Stimulated activated CD4-positive, alpha-beta T cell treated with anti-CD3 and anti-CD28 coated beads, Interleukin-2, amount 100 ng/mL, for 24 hours (primary cell): ENCODE results near the gene TENM3.

Source experiments
- DNase-seq, 2 donors: peaks; one replicate each; pipeline ENCODE4 v3.0.0-alpha.2; 2020

The TENM3 gene

GRCh38 chr4:182255441-182256190 lies 12.4 kb downstream of the TENM3 start:
- DNase-seq: no peak

GRCh38 chr4:182257016-182257415 lies 13.8 kb downstream of the TENM3 start:
- DNase-seq: no peak

- no peak for DNase-seq
These were observed 14.3 kb downstream of the TENM3 start for GRCh38 chr4:182257503-182257902.

GRCh38 chr4:182258441-182259000 lies 15.3 kb downstream of the TENM3 start:
- no peak for DNase-seq

GRCh38 chr4:182261651-182262223 lies 18.5 kb downstream of the TENM3 start:
- DNase-seq: no peak

- DNase-seq: no peak
These were observed 20.4 kb downstream of the TENM3 start for GRCh38 chr4:182263562-182263961.

GRCh38 chr4:182264139-182264752 lies 21.0 kb downstream of the TENM3 start:
- DNase-seq: no peak

GRCh38 chr4:182265881-182266280 lies 22.7 kb downstream of the TENM3 start:
- DNase-seq: no peak

GRCh38 chr4:182267048-182267447 lies 23.8 kb downstream of the TENM3 start:
- DNase-seq: no peak

- DNase-seq: no peak
These were observed 25.8 kb downstream of the TENM3 start for GRCh38 chr4:182268966-182269365.

GRCh38 chr4:182271731-182272130 lies 28.5 kb downstream of the TENM3 start:
- no peak for DNase-seq

GRCh38 chr4:182272151-182272550 lies 28.9 kb downstream of the TENM3 start:
- no peak for DNase-seq

GRCh38 chr4:182273191-182273935 lies 30.2 kb downstream of the TENM3 start:
- no peak for DNase-seq

- no peak for DNase-seq
These were observed 33.3 kb downstream of the TENM3 start for GRCh38 chr4:182276210-182277109.

- no peak for DNase-seq
These were observed 34.2 kb downstream of the TENM3 start for GRCh38 chr4:182277377-182277776.

- DNase-seq: no peak
These were observed 35.5 kb downstream of the TENM3 start for GRCh38 chr4:182278729-182279128.

- DNase-seq: no peak
These were observed 37.4 kb downstream of the TENM3 start for GRCh38 chr4:182280436-182281111.

GRCh38 chr4:182286035-182286434 lies 42.8 kb downstream of the TENM3 start:
- DNase-seq: no peak

- no peak for DNase-seq
These were observed 43.7 kb downstream of the TENM3 start for GRCh38 chr4:182286931-182287330.

- no peak for DNase-seq
These were observed 45.3 kb downstream of the TENM3 start for GRCh38 chr4:182288534-182288933.

GRCh38 chr4:182289809-182290208 lies 46.6 kb downstream of the TENM3 start:
- no peak for DNase-seq

GRCh38 chr4:182291175-182291574 lies 48.0 kb downstream of the TENM3 start:
- no peak for DNase-seq
